DMS 273 (cell line): ENCODE results near the gene BTNL8.
A peak's percentile ranks its signal among the peaks of the same experiment; 100 is the strongest.

Source experiments
- DNase-seq: peaks from one replicate; lab custom pipeline; 2025; ENCODE audit not compliant: unreplicated experiment; lab: John Stamatoyannopoulos, UW

The BTNL8 gene, protein sequence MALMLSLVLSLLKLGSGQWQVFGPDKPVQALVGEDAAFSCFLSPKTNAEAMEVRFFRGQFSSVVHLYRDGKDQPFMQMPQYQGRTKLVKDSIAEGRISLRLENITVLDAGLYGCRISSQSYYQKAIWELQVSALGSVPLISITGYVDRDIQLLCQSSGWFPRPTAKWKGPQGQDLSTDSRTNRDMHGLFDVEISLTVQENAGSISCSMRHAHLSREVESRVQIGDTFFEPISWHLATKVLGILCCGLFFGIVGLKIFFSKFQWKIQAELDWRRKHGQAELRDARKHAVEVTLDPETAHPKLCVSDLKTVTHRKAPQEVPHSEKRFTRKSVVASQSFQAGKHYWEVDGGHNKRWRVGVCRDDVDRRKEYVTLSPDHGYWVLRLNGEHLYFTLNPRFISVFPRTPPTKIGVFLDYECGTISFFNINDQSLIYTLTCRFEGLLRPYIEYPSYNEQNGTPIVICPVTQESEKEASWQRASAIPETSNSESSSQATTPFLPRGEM

DNA sequence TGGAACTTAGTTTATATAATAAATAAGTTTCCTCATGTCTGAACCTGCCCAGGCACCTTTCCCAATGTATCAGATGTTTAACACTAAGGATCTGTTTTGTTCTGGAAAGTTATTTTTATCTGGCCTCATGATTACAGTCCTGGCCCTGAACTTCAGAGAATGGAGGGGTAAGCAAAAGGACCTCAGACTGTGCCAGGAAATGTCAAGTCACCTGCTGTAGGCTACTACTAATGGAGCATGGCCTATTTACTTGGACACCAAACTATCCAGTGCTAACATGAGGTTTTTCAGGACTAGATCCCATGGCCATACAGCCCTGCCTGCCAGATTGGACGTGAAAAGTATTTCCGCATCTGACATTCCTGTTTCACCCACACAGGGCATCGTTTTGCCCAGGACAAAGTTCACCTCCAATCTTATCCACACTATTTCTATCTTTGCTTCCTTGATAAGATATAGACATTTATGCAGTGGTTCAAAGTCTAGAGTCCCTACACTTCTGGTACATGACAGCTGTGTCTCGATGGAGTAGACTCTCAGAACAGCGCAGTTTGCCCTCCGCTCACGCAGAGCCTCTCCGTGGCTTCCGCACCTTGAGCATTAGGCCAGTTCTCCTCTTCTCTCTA is at the start of gene BTNL8:
BTNL8 (plus strand) TSS at position 539 of the 626 bp plus-strand sequence. CDS start 152 bp downstream, outside the sequence.
- no peak for DNase-seq

- no peak for DNase-seq
Measured at GRCh38 chr5:180849827-180850226, 49.1 kb upstream of the BTNL8 start.

- no peak for DNase-seq
Measured at GRCh38 chr5:180850434-180851078, 48.4 kb upstream of the BTNL8 start.

GRCh38 chr5:180852495-180852894 is 46.5 kb upstream of the BTNL8 start:
- no peak for DNase-seq

DNA sequence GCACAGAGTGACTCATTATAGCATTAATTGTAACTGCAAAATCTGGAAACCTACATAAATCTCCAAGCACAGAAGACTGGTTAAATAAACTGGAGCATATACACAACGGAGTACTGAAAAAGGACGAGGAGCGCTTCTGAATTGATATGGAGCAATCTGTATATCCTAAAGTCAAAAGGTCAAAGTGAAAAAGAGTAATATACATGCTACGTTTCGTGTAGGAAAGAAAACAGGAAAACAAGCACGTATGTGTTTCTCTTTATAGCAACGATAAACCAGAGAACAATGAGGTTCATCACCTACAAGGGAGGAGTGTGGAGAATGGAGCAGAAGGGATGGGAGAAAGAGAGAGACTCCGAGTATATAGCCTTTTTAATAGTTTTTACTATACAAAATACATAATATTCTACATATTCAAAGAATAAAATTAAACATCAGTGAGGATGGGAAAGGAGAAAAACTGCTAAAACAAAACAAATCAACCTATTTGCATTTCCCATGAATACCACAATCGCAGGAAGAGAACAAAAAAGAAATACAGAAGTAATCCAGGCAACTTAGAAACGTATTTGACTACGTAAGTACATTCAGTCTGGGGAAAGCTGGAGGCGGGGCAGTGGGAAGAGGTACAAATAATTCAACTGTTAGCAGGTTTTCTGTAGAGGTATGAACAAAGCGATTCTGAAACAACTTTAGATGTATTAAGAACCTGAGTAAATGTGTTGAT is 45.7 kb upstream of the BTNL8 start:
- no peak for DNase-seq

- no peak for DNase-seq
Measured at GRCh38 chr5:180853848-180854176, 45.1 kb upstream of the BTNL8 start.

DNA sequence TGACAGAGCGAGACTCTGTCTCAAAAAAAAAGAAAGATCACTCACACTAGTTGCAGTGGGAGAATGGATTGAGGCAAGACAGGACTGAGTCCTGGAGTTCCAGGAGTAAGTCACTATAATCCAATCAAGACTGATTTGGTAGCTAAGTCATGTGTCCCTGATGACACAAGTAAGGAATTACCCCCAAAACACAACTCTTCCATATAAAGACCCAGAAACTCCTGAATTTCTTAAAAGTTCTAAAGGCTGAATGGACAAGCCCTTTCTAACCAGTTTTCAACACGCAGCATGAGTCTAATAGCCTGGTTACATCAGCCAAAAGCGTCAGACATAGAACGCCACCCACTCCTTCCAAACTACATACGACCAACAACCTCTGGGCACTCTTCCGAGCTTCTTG is 40.4 kb upstream of the BTNL8 start:
- no peak for DNase-seq

- DNase-seq: peak; percentile 74
Measured at GRCh38 chr5:180860273-180860886, 38.6 kb upstream of the BTNL8 start.

- DNase-seq: peak; percentile 98
Measured at GRCh38 chr5:180860887-180861822, 37.8 kb upstream of the BTNL8 start, which contains the start of gene ZFP62. Gene ZFP62, minus strand, starts transcription at chr5:180861276. Its CDS starts 57 bp downstream, at chr5:180861219.

GRCh38 chr5:180862645-180863044 is 36.3 kb upstream of the BTNL8 start:
- no peak for DNase-seq

DNA sequence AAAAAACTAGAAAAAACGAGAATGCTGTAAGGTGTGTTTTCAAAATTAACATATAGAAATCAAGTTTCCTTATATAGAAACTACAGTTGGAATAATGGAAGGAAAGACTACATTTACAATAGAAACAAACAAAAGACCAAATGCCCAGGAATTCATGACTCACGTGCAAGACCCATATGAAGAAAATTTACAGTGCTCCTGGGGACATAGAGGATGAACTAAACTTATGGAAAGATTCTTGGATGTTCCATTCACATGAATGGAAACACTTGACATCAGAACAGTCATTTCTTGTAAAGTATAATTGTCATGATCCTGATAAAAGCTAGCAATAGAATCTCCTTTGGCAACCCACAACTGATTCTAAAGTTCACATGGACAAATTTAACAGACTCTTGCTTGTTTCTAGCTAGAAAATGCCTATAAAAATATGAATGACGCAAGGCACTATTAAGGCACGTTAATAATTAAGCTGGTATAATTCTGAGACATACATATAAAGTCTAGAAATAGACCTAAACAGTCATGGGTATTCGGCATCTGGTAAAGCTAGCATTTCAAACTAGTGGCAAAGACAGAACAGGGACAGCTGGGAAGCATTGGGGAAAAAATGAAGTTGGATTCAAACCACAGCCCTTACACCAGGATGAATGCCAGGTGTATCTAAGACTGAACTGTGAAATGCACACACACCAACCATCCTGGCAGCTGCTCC is 32.8 kb upstream of the BTNL8 start:
- peak; percentile 25 for DNase-seq

- DNase-seq: no peak
Measured at GRCh38 chr5:180866985-180867384, 32.0 kb upstream of the BTNL8 start.

- DNase-seq: peak; percentile 93
Measured at GRCh38 chr5:180868960-180869359, 30.0 kb upstream of the BTNL8 start.

DNA sequence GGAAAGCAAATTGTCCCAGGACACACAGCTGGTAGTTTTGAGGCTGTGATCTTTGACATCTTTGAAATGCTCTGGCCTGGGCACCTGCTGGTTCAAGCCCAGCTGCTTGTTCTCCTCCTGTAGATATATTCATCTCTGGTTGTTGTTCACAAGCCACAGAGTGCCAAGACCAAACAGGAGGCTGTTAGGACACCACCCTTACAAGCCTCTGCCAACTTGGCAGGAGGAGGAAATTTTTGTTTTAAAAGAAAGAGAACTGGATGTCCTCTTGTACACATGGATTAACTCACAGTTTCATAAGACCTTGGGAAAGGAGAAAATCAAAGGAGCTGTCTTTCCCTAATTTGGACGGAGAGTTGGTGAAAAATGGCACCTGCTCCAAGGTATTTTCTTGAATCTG is 29.4 kb upstream of the BTNL8 start:
- no peak for DNase-seq

- DNase-seq: no peak
Measured at GRCh38 chr5:180870276-180871068, 28.5 kb upstream of the BTNL8 start.

DNA sequence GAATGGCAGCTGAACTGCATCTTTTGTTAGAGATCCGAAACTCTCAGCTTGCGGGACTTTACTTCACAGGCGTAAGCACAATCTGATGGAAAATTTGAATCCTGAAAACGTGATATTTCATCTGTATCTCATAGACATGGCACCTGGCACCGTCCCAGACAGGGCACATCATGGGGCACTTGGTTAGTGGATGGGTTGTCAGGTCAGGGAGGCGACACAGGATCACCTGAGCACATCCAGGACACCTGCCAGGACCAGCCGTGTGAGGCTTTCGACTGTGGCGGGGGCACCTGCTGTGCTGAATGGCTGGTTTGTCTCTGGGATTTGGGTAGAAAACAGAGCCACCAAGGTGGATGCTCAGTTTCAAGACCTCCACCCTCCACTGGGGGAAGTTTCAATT is 26.5 kb upstream of the BTNL8 start:
- DNase-seq: no peak

DNA sequence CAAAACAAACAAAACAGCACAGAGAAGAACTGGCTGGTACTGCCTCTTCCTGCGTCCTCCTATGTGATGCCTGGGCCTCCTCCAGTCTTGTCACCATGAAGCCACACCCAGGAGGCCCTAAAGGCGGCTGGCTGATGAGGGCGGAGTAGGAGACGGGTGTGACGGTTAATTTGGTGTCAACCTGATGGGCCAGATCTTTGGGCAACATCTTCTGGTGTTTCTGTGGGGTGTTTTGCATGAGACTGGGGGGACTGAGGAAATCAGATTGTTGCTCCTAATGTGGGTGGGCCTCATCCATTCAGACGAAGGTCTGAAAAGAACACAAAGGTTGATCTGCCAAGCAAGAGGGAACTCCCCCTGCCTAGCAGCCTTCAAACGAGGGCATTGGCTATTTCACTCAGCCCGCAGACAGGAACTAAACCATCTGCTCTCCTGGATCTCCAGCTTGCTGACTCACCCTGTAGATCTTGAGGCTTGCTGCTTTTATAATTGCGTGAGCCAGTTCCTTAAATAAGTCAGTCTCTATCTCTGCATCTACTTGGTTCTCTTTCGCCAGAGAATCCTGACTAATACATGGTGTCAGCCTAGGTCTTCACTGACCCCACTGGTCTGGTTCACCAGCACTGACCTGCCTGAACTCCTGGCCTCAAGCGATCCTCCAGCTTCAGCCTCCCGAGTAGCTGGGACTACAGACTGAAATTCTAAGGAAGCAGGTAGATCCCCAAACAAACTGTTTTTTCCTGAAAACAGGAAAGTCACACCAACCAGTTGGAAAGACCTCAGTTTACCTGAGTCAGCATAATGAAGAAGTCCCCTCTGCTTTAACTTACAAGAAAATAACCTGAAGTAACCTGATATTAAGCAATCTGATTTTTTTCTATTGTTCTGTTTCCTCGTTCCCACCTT is 25.1 kb upstream of the BTNL8 start:
- DNase-seq: peak; percentile 67
